Measurements from ENCODE around the gene MYO15B.

MYO15B gene

DNA sequence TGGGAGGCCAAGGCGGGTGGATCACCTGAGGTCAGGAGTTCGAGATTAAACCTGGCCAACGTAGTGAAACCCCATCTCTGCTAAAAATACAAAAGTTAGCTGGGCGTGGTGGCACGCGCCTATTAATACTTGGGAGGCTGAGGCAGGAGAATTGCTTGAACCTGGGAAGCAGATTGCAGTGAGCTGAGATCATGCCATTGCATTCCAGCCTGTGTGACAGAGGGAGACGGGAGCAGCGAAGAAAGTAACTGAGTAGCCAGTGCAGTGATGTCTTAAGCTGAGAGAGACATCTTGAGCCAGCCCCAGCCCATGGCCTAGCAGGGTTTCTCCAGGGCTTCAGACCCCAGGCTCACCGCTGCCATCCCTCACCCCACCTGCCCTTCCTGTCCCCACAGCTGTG lies 35.8 kb downstream of the MYO15B start:
- DNase-seq (ENCODE audit: low spot score) = no peak
- in situ Hi-C loops (cut with MboI; ENCODE audit: low sequenced_read_pairs, unreplicated experiment) = no loop called here

DNA sequence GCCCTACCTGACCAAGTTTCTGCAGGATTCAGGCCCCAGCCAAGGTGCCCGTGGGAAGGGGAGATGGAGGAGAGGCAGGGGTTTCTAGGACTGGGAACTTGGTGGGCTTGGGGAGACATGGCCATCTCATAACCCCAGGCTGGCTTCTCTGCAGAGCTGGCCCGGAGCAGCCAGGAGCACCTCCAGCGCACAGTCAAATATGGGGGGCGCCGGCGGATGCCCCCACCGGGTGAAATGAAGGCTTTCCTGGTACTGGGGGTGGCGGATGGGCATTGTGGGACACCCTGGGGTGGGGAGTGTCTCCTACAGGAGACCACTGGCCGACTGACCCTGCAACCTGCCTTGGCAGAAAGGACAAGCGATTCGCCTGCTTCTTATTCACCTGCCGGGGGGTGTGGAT lies 36.4 kb downstream of the MYO15B start:
- TF ChIP-seq, protein P1, sequence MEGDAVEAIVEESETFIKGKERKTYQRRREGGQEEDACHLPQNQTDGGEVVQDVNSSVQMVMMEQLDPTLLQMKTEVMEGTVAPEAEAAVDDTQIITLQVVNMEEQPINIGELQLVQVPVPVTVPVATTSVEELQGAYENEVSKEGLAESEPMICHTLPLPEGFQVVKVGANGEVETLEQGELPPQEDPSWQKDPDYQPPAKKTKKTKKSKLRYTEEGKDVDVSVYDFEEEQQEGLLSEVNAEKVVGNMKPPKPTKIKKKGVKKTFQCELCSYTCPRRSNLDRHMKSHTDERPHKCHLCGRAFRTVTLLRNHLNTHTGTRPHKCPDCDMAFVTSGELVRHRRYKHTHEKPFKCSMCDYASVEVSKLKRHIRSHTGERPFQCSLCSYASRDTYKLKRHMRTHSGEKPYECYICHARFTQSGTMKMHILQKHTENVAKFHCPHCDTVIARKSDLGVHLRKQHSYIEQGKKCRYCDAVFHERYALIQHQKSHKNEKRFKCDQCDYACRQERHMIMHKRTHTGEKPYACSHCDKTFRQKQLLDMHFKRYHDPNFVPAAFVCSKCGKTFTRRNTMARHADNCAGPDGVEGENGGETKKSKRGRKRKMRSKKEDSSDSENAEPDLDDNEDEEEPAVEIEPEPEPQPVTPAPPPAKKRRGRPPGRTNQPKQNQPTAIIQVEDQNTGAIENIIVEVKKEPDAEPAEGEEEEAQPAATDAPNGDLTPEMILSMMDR (IDR thresholded peaks at IDR 0.05; ENCODE audit: borderline replicate concordance, control extremely low read depth, extremely low read depth, insufficient read depth, missing control alignments) = no peak
- in situ Hi-C loops (cut with MboI; ENCODE audit: low sequenced_read_pairs, unreplicated experiment) = no loop called here
- no peak for DNase-seq (ENCODE audit: low spot score)

More for the DNA sequence above, 35.8 kb downstream of the MYO15B start:
- TF ChIP-seq, protein P1 (IDR thresholded peaks at IDR 0.05; ENCODE audit: borderline replicate concordance, control extremely low read depth, extremely low read depth, insufficient read depth, missing control alignments) = no peak

DNA sequence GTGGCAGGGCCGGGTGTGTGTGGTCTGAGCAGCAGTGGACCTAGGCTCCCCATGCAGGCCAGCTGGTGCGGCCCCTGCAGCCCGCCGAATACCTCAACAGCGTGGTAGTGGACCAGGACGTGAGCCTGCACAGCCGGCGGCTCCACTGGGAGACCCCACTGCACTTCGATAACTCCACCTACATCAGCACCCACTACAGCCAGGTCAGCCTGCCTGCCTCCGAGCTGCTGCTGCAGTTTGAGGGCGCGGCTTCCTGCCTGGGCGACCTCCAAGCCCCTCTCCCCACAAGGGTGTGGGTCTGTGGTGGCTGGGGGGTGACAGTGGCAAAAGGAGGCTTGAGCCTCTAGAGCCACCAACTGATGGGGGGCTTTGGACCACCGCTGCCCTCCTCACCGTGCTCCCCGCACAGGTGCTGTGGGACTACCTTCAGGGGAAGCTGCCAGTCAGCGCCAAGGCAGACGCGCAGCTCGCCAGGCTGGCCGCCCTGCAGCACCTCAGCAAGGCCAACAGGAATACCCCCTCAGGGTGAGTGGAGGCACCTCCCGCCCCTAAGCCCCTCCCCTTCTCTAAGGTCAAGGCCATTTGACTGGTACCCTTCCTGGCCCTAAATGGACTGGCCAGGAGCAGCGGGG lies 37.2 kb downstream of the MYO15B start:
- TF ChIP-seq, protein P1 (IDR thresholded peaks at IDR 0.05; ENCODE audit: borderline replicate concordance, control extremely low read depth, extremely low read depth, insufficient read depth, missing control alignments) = no peak
- DNase-seq (ENCODE audit: low spot score) = no peak
- in situ Hi-C loops (cut with MboI; ENCODE audit: low sequenced_read_pairs, unreplicated experiment) = no loop called here

DNA sequence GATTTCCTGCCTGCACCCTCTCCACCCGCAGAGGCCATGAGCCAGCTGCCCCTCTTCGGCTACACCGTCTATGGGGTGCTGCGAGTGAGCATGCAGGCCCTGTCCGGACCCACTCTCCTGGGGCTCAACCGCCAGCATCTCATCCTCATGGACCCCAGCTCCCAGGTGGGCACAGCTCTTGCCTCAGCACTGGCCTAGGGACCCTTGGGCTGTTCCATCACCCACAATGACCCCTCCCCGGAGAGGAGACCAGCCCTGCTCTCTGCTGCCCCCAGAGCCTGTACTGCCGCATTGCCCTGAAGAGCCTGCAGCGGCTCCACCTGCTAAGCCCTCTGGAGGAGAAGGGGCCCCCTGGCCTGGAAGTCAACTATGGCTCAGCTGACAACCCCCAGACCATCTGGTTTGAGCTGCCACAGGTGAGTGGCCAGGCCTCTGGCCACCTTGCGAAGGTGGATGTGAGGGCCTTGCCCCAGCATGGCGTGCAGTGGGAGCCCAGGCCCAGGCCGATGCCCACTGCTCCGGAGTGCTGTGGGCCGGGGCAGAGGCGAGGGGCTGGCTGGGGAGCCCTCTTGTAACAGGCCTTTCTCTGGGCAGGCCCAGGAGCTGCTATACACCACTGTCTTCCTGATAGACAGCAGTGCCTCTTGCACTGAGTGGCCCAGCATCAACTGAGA lies 38.4 kb downstream of the MYO15B start:
- DNase-seq (ENCODE audit: low spot score) = peak; percentile 73
- TF ChIP-seq, protein P1 (IDR thresholded peaks at IDR 0.05; ENCODE audit: borderline replicate concordance, control extremely low read depth, extremely low read depth, insufficient read depth, missing control alignments) = peak; percentile 30
- in situ Hi-C loops (cut with MboI; ENCODE audit: low sequenced_read_pairs, unreplicated experiment) = no loop called here

DNA sequence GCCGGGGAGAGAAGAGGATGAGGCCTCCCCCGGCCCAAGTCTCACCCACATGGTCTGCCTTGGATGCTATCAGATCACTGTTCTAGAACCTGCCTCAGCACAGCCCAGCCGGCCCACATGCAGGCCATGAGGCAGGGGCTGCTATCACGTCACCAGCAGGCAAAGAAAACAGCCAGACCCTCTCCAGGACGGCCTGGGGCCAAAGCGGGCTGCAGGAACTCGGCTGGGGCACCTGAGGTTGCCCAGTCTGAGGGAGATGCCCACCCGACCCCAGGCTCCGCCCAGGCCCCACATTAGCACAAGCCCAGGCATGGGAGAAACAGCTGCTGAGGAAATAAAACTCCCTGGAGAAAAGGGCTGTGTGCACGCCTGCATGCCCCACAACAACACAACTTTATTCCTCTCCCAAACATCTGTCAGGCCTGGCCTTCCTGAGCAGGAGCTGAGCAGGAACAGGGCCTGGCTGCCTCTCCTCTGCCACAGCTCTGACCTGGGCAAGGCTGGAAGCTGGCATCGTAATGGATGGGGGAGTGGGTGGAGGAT lies 39.0 kb downstream of the MYO15B start:
- TF ChIP-seq, protein P1 (IDR thresholded peaks at IDR 0.05; ENCODE audit: borderline replicate concordance, control extremely low read depth, extremely low read depth, insufficient read depth, missing control alignments) = no peak
- in situ Hi-C loops (cut with MboI; ENCODE audit: low sequenced_read_pairs, unreplicated experiment) = no loop called here

DNA sequence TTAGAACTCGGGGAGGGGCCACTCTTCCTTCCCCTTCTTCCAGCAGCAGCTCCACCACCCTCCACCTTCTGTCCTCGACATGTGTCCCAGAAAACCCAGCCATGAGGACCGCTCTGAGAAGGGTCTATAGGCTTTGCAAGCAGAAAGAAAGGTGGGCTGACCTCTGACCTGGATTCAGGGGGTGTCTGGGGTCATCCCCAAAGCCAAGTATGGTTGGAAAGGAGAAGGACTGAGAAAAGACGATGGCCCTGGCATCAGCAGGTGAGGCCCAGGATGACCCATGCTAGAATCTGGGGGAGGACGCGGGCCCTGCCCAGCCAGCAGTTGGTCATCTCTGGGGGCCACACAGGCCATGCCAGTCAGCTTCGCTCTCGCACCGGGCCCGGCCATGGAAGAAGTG lies 39.5 kb downstream of the MYO15B start:
- in situ Hi-C loops (cut with MboI; ENCODE audit: low sequenced_read_pairs, unreplicated experiment) = no loop called here
- TF ChIP-seq, protein P1 (IDR thresholded peaks at IDR 0.05; ENCODE audit: borderline replicate concordance, control extremely low read depth, extremely low read depth, insufficient read depth, missing control alignments) = no peak

More for the DNA sequence above, 39.0 kb downstream of the MYO15B start:
- no peak for DNase-seq (ENCODE audit: low spot score)

More for the DNA sequence above, 39.5 kb downstream of the MYO15B start:
- no peak for DNase-seq (ENCODE audit: low spot score)
